SK-N-SH treated with all-trans-retinoic acid at 6 μM for 48 hours (cell line): ENCODE results near the gene SETD3.

ENCODE experiments used
- ATAC-seq: fragments of 200-7000 bp; cut with Tn5 transposase; 3 replicates; pipeline ENCODE4 v1.9.1; 2020; ENCODE audit warnings: mild to moderate bottlenecking, moderate library complexity
- BACH2 ChIP-seq: fragments of 250-450 bp; sonication (Bioruptor Pico); IDR thresholded peaks from 2 replicates; pipeline ENCODE4 v1.9.0; 2021; ENCODE audit warnings: mild to moderate bottlenecking, borderline replicate concordance
- CREB5 ChIP-seq: fragments of 250-450 bp; sonication (Bioruptor Pico); IDR thresholded peaks from 2 replicates; pipeline ENCODE4 v1.5.1; 2020; ENCODE audit warnings: low read depth, mild to moderate bottlenecking, moderate library complexity
- CSDC2 ChIP-seq: fragments of 250-450 bp; sonication (Bioruptor Pico); IDR thresholded peaks from 2 replicates; pipeline ENCODE4 v1.5.0; 2020; ENCODE audit warnings: mild to moderate bottlenecking, moderate library complexity
- ESRRG ChIP-seq: fragments of 250-450 bp; sonication (Bioruptor Pico); IDR thresholded peaks from 2 replicates; pipeline ENCODE4 v1.6.1; 2021; ENCODE audit warnings: mild to moderate bottlenecking
- OSR1 ChIP-seq: fragments of 250-450 bp; sonication (Bioruptor Pico); IDR thresholded peaks from 2 replicates; pipeline ENCODE4 v1.8.0; 2022; ENCODE audit warnings: moderate library complexity, mild to moderate bottlenecking, inconsistent platforms
- PATZ1 ChIP-seq: fragments of 250-450 bp; sonication (Bioruptor Pico); IDR thresholded peaks from 2 replicates; pipeline ENCODE4 v1.8.0; 2020; ENCODE audit warnings: mild to moderate bottlenecking, moderate library complexity, borderline replicate concordance
- POU6F1 ChIP-seq: fragments of 250-450 bp; sonication (Bioruptor Pico); IDR thresholded peaks from 2 replicates; pipeline ENCODE4 v1.8.0; 2021; ENCODE audit warnings: low read depth, mild to moderate bottlenecking, moderate library complexity, borderline replicate concordance
- PPARA ChIP-seq: fragments of 250-450 bp; sonication (Bioruptor Pico); IDR thresholded peaks from 2 replicates; pipeline ENCODE4 v1.5.0; 2020; ENCODE audit warnings: mild to moderate bottlenecking, borderline replicate concordance
- RARB ChIP-seq: fragments of 250-450 bp; sonication (Bioruptor Pico); IDR thresholded peaks from 2 replicates; pipeline ENCODE4 v1.8.0; 2021; ENCODE audit warnings: mild to moderate bottlenecking, moderate library complexity
- SNAI2 ChIP-seq: fragments of 250-450 bp; sonication (Bioruptor Pico); IDR thresholded peaks from 2 replicates; pipeline ENCODE4 v1.5.0; 2020; ENCODE audit warnings: mild to moderate bottlenecking, moderate library complexity
- TOX ChIP-seq: fragments of 250-450 bp; sonication (Bioruptor Pico); IDR thresholded peaks from 2 replicates; pipeline ENCODE4 v1.8.0; 2021; ENCODE audit warnings: mild to moderate bottlenecking, moderate library complexity, borderline replicate concordance
- TSHZ2 ChIP-seq: fragments of 250-450 bp; sonication (Bioruptor Pico); IDR thresholded peaks from 2 replicates; pipeline ENCODE4 v1.5.0; 2020; ENCODE audit warnings: mild to moderate bottlenecking, moderate library complexity
- ZC3H10 ChIP-seq: fragments of 250-450 bp; sonication (Bioruptor Pico); IDR thresholded peaks from 2 replicates; pipeline ENCODE4 v1.5.1; 2021; ENCODE audit warnings: mild to moderate bottlenecking, moderate library complexity
- ZFP3 ChIP-seq: fragments of 250-450 bp; sonication (Bioruptor Pico); IDR thresholded peaks from 2 replicates; pipeline ENCODE4 v1.5.0; 2020; ENCODE audit warnings: mild to moderate bottlenecking, moderate library complexity
- ZFP30 ChIP-seq: fragments of 450-650 bp; formaldehyde crosslinking; IDR thresholded peaks from 2 replicates; pipeline ENCODE4 v1.5.0; 2022; ENCODE audit warnings: mild to moderate bottlenecking, moderate library complexity
- ZNF70 ChIP-seq: fragments of 450-650 bp; formaldehyde crosslinking; IDR thresholded peaks from 2 replicates; pipeline ENCODE4 v1.5.0; 2020; ENCODE audit warnings: mild to moderate bottlenecking, moderate library complexity
- ZNF8 ChIP-seq: fragments of 450-650 bp; formaldehyde crosslinking; IDR thresholded peaks from 2 replicates; pipeline ENCODE4 v1.5.0; 2020; ENCODE audit warnings: mild to moderate bottlenecking, moderate library complexity

The SETD3 gene

GRCh38 chr14:99361596-99362215 lies 119.0 kb downstream of the SETD3 start (continued):
- TF ChIP-seq ESRRG (CRISPR knock-in tag) (no peak), ZC3H10 (CRISPR knock-in tag) (no peak)
- TF ChIP-seq, all 23 proteins: peak for 0

- ATAC-seq: no peak; the same call in 1 of the 3 replicates
- TF ChIP-seq PATZ1 (CRISPR knock-in tag) (no peak), BACH2 (no peak)
Measured at GRCh38 chr14:99360774-99361595, 119.7 kb downstream of the SETD3 start.

- TF ChIP-seq TSHZ2 (no peak), BACH2 (no peak), POU6F1 (CRISPR knock-in tag) (no peak), ZNF8 (CRISPR knock-in tag) (no peak), ZFP3 (CRISPR knock-in tag) (no peak), RARB (no peak), PATZ1 (CRISPR knock-in tag) (no peak), ZNF70 (CRISPR knock-in tag) (no peak)
Measured at GRCh38 chr14:99359906-99360305, 120.8 kb downstream of the SETD3 start.

GRCh38 chr14:99357916-99358390 lies 122.7 kb downstream of the SETD3 start:
- ATAC-seq: no peak
- TF ChIP-seq ZFP30 (CRISPR knock-in tag) (no peak), PPARA (CRISPR knock-in tag) (no peak), ZC3H10 (CRISPR knock-in tag) (no peak), TOX (CRISPR knock-in tag) (no peak), CSDC2 (CRISPR knock-in tag) (no peak), ZNF8 (CRISPR knock-in tag) (no peak), OSR1 (CRISPR knock-in tag) (no peak), ZNF70 (CRISPR knock-in tag) (no peak), SNAI2 (CRISPR knock-in tag) (no peak), CREB5 (CRISPR knock-in tag) (no peak), TSHZ2 (no peak)

More at GRCh38 chr14:99359906-99360305, 120.8 kb downstream of the SETD3 start:
- no peak for ATAC-seq
